Measurements from ENCODE around the gene SPINK2. TPM values are rescaled to one million over a fixed set of nuclear protein-coding genes. Genes with fewer than 3 reads are reported as not detected.
A peak's percentile ranks its signal among the peaks of the same experiment; 100 is the strongest.

SPINK2 gene
- total and polyA plus RNA-seq, 12 donors, result 1.4 TPM; not detected in 11

- intact Hi-C loops (cut with DNase I), result no loop called here
- TF ChIP-seq CTCF (IDR thresholded peaks at IDR 0.05) (no peak), POLR2A (IDR thresholded peaks at IDR 0.05) (no peak)
- 46 to 63% (median 56%) methylated on average over 5 of the region's 5 CpGs for WGBS, 4 donors
- H3K27me3 ChIP-seq, result no peaks in the 10 kb centered on the region
- DNase-seq, result no peak
- H3K4me1 ChIP-seq (replicated peaks in 1 of 2), result no peaks in the 10 kb centered on the region
- no peaks in the 10 kb centered on the region for H3K9me3 ChIP-seq (replicated peaks in 1 of 3)
- H3K36me3 ChIP-seq (replicated peaks in 1 of 2), result no peaks in the 10 kb centered on the region
- H3K4me3 ChIP-seq, result no peak overlapping the region
- no peak overlapping the region for H3K27ac ChIP-seq
Measured at GRCh38 chr4:56783986-56784385, 37.5 kb downstream of the SPINK2 start.

- Histone ChIP-seq H3K36me3 (replicated peaks in 1 of 2) (no peaks in the 10 kb centered on the region), H3K27ac (no peak overlapping the region), H3K27me3 (no peaks in the 10 kb centered on the region), H3K4me3 (no peak overlapping the region), H3K4me1 (replicated peaks in 1 of 2) (no peaks in the 10 kb centered on the region), H3K9me3 (replicated peaks in 1 of 3) (no peaks in the 10 kb centered on the region)
- TF ChIP-seq POLR2A (IDR thresholded peaks at IDR 0.05) (no peak), CTCF (IDR thresholded peaks at IDR 0.05) (no peak)
- intact Hi-C loops (cut with DNase I), result no loop called here
- DNase-seq, result no peak
- 83 to 93% (median 91%) methylated on average over 8 of the region's 8 CpGs for WGBS, 4 donors
Measured at GRCh38 chr4:56782019-56782418, 39.5 kb downstream of the SPINK2 start.

GRCh38 chr4:56773346-56773745 lies 48.2 kb downstream of the SPINK2 start:
- Histone ChIP-seq H3K4me3 (no peak overlapping the region), H3K27ac (no peak overlapping the region), H3K27me3 (no peaks in the 10 kb centered on the region), H3K36me3 (replicated peaks in 1 of 2) (no peaks in the 10 kb centered on the region), H3K9me3 (replicated peaks in 1 of 3) (no peaks in the 10 kb centered on the region), H3K4me1 (replicated peaks in 1 of 2) (no peaks in the 10 kb centered on the region)
- intact Hi-C loops (cut with DNase I), result no loop called here
- TF ChIP-seq POLR2A (IDR thresholded peaks at IDR 0.05) (no peak), CTCF (IDR thresholded peaks at IDR 0.05) (no peak)
- DNase-seq, result peak in 1 of 7 donors; percentile 12
- WGBS, 4 donors, result 85 to 97% (median 93%) methylated on average over 1 of the region's 1 CpG

- no peaks in the 10 kb centered on the region for H3K4me1 ChIP-seq (replicated peaks in 1 of 2)
- no peak overlapping the region for H3K4me3 ChIP-seq
- no peaks in the 10 kb centered on the region for H3K27me3 ChIP-seq
- H3K27ac ChIP-seq, result no peak overlapping the region
- no peaks in the 10 kb centered on the region for H3K9me3 ChIP-seq (replicated peaks in 1 of 3)
- H3K36me3 ChIP-seq (replicated peaks in 1 of 2), result no peaks in the 10 kb centered on the region
- intact Hi-C loops (cut with DNase I), result no loop called here
- DNase-seq, result no peak
- TF ChIP-seq CTCF (IDR thresholded peaks at IDR 0.05) (no peak), POLR2A (IDR thresholded peaks at IDR 0.05) (no peak)
- 69 to 90% (median 85%) methylated on average over 2 of the region's 2 CpGs for WGBS, 4 donors
Measured at GRCh38 chr4:56772134-56772533, 49.4 kb downstream of the SPINK2 start.
